Measurements from ENCODE around the gene NOS1.
"Not testable (repeated sequence)": the region's sequence is repeated elsewhere in the genome, so short reads cannot be mapped to it uniquely, and the experiment has no call there.

NOS1 gene

DNA sequence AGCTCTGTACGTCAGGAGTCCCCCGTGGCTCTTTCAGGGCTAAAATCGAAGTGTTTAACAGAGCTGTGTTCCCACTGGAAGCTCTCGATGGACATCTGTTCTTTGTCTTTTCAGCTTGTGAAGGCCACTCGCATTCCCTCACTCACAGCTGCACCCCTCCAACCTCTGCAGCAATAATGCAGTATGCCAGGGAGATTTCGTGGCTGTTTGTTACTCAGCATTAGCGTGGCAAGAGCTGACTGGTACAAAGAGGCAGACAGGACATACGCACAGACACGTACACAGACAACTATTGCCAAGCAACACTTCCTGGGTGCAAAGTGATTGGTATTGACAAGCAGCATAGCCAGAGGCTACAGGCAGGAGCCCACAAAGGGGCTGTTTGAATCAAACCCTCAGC, 159.4 kb downstream of the NOS1 start:
- DNase-seq = no peak

DNA sequence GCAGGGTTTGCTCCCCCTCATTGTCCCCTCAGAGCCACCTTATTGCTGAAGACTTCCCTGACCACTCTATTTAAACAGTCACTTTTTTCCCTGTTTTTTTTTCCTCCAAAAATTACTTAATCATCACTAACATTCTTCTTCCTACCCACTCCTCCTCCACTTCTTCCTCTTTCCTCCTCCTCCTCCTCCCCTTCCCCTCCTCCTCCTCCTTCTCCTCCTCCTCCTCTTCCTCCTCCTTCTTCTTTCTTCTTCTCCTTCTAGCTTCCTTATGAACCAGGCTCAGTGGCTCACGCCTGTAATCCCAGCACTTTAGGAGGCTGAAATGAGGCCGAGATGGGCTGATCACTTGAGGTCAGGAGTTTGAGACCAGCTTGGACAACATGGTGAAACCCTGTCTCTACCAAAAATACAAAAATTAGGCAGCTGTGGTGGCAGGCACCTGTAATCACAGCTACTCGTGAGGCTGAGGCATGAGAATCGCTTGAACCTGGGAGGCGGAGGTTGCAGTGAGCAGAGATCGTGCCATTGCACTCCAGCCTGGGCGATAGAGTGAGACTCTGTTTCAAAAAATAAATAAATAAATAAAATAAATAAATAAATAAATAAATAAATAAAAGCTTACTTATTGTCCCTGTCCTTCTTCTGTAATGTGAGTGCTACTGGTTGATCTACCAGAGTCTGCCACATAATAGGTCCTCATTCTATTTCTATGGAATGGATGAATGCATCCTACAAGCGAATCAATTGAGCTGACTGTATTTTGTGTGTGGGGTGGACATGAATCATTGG, 161.3 kb downstream of the NOS1 start:
- not testable (repeated sequence) for DNase-seq

DNA sequence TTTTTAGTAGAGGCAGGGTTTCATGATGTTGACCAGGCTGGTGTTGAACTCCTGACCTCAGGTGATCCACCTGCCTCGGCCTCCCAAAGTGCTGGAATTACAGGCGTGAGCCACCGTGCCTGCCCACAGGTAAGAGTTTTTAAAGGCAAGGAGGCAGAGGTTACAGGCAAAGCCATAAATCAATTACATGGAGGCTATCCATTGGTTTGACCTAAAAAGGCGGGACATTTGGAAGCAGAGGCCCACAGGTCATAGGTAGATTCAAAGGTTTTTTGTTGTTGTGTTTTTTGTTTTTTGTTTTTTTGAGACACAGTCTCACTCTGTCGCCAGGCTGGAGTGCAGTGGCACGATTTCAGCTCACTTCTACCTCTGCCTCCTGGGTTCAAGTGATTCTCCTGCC, 165.1 kb downstream of the NOS1 start:
- DNase-seq = not testable (repeated sequence)

DNA sequence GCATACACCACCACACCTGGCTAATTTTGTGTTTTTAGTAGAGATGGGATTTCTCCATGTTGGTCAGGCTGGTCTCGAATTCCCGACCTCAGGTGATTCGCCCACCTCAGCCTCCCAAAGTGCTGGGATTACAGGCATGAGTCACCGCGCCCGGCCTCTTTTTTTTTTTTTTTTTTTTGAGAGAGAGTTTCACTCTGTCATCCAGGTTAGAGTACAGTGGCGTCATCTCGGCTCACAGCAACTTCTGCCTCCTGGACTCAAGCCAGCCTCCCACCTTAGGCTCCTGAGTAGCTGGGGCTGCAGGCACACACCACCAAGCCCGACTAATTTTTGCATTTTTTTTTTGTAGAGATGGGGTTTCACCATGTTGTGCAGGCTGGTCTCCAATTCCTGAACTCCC, 166.4 kb downstream of the NOS1 start:
- not testable (repeated sequence) for DNase-seq

DNA sequence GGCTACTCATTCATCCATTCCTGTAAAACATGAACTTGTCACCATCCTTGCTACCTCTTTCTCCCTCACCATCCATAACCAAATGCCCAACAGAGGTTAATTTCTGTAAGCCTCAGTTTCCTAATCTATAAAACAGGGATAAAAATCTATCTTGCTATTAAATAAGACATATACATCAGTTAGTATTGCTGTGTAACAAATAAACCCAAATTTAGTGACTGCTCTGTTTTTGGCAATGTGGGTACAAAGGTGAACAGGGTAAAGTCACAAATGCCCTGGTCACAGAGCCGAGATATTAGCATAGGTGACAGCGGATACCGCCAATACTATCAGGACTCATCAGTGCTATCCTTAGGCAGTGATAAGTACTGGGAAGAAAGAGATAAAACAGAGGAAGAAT, 167.5 kb downstream of the NOS1 start:
- DNase-seq = no peak

DNA sequence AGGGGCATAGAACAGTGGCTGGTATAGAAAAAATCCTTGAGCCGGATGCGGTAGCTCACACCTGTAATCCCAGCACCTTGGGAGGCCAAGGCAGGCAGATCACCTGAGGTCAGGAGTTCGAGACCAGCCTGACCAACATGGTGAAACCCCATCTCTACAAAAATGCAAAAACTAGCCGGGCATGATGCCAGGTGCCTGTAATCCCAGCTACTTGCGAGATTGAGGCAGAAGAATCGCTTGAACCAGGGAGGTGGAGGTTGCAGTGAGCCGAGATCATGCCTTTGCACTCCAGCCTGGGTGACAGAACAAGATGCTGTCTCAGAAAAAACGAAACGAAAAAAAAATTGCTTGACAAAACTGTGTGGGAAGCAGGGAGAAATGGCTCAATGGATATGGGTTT, 168.8 kb downstream of the NOS1 start:
- DNase-seq = not testable (repeated sequence)

DNA sequence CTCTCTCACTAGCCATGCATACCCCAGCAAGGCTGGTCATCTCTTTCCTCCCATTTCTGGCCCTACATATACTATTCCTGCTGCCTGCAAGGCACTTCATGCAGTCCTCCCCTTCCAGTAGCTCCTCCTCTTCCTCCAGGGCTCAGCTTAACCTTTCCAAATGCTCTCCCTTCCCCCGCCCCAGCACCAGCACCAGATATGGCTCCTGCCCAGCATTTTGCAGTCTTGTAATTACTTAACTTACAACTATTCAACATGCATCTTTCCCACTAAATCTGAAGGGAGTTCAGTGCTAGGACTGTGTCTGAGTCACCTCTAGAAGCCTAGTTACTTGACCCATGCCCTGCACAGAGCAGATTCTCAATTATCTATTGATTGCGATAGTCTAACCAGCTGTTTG, 169.4 kb downstream of the NOS1 start:
- no peak for DNase-seq

DNA sequence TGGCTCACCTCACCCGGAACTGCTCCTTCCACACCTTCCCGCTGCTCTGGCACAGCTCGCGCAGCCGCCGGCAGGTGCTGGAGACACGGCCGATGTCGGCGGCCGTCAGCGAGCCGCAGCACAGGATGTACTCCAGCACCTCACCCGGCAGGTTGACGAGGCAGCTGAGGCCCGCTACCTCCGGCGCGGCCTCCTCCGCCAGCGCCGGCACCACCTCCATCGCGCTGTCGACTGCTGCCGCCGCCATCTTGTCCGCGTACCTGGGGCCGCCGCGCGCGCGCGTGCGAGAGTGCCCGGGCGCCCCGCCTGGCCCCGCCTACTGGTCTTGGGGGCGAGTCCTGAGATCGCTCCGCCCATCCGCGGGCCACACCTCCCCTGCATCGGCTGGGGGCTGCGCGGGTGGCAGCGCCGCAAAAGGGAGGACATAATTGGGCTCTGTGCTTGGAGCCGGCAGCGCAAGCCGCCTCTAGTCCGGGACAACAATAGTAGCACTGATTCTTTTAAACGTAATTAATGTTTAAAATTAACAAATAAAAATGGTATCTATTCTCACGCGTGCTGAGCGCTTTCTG, 171.1 kb downstream of the NOS1 start, which contains the start of gene FBXO21:
FBXO21 (minus strand) TSS at position 261 of the 572 bp plus-strand sequence; CDS start at position 247, 14 bp downstream.
- peak; percentile 94 for DNase-seq

DNA sequence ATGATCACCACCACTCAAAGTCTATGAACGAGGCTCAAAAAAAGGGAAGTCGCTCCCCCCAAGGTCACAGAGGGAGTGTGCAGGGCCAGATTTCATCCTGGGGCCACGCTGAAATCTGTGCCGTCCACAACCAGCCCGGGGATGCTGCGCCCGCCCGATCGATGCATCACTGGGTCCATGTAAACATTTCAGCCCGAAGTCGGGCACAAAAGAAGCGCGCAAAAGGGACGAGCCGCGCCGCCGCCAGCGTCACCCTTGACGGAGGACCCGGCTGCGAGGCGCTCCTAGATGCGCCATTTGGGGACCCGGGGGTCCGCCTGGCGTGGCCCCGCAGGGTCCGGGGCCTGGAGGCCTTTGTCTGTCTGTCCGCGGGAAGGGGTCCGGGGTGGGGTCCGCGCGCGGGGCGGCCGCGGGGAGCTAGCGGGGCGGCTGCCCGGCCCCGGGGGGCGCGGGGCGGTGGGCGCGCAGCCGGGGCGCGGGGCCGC, 171.7 kb downstream of the NOS1 start:
- DNase-seq = peak; percentile 35

DNA sequence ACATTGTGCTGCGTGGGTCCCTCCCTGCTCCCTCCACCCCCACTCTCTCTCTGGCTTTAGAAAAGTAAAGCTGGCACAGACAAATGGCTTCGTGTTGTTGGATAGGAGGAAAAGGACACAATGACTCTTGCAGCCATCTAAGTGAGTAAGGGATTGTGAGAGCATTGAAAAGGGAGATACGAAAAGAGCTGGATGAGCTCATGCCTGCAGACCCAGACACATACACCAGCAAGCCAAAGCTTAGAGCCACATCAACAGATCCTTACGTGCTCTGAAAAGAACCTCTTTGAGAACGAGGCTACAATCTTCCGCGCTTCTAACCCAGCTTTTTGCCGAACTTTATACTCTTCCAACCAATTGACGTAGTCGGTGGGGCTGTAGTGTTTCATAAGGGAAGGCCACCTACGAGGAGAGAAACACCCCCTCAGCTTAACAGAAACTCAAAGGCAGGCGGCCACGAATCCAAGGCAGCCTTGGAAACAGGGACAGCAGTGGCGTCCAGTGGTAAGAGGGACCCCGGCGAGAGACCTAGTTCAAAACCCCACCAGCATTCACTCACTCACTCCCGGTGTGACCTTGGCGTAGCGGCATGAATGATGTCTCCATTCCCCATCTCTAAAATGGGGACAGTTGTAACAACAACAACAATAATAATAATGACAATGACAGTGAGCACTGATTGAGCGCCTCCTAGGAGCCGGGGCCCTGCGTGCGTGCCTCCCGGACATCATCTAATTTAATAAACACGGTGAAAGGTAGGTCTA, 172.3 kb downstream of the NOS1 start:
- DNase-seq = no peak

DNA sequence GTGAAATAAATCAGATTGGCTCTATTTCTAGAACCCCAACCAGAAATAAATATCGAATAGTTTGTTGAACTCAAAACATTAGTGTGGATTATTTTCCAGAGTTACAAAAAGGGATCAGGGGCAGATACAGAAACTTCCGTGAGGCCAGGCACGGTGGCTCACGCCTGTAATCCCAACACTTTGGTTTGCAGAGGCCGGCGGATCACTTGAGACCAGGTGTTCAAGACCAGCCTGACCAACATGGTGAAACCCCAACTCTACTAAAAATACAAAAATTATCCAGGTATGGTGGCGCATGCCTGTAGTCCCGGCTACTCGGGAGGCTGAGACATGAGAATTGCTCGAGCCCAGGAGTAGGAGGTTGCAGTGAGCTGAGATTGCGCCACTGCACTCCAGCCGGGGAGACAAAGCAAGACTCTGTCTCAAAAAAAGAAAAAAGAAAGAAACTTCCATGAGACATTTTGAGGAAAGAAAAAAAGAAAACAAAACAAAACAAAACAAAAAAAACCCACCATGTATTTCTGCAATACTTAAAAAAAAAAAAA, 173.2 kb downstream of the NOS1 start:
- no peak for DNase-seq

DNA sequence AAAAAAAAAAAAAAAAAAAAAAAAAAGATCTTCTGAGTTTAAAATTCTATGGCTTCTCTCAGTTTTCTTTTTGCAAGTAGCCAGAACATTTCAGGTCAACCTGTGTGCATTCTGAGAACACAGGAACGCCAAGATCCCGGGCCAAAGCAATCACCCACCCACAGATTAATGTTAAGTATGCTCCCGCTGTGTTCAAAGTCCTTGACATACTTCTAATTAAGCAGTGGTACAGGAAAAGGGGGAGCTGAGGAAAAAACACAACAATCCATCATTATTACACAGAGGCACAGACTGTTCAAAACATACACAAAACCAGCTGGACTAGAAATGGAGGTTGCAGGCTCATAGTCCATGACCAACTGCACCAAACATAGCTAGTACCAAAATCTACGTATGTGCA, 174.0 kb downstream of the NOS1 start:
- no peak for DNase-seq

DNA sequence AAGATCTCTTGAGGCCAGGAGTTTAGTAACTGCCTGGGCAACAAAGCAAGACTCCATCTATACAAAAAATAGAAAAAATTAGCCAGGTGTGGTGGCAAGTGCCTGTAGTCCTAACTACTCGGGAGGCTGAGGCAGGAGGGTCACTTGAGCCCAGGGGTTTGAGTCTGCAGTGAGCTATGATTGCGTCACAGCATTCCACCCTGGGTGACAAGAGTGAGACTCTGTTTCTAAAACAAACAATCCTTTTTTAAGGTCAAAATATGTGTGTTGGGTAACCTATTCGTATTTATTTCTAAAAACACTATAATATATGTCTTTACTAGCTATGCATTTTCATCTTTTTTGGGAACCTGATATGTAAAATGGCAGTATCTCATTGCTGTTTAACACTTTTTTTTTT, 178.6 kb downstream of the NOS1 start:
- DNase-seq = no peak

DNA sequence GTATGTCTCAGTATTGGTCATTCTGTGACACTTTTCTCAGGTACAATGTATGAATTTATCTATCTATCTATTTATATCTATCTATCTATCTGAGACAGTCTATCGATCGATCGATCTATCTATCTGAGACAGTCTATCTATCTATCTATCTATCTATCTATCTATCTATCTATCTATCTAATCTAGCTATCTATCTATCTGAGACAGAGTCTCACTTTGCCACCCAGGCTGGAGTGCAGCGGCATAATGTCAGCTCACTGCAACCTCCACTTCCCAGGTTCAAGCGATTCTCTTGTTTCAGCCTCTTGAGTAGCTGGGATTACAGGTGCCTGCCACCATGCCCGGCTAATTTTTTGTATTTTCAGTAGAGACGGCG, 180.0 kb downstream of the NOS1 start:
- not testable (repeated sequence) for DNase-seq

DNA sequence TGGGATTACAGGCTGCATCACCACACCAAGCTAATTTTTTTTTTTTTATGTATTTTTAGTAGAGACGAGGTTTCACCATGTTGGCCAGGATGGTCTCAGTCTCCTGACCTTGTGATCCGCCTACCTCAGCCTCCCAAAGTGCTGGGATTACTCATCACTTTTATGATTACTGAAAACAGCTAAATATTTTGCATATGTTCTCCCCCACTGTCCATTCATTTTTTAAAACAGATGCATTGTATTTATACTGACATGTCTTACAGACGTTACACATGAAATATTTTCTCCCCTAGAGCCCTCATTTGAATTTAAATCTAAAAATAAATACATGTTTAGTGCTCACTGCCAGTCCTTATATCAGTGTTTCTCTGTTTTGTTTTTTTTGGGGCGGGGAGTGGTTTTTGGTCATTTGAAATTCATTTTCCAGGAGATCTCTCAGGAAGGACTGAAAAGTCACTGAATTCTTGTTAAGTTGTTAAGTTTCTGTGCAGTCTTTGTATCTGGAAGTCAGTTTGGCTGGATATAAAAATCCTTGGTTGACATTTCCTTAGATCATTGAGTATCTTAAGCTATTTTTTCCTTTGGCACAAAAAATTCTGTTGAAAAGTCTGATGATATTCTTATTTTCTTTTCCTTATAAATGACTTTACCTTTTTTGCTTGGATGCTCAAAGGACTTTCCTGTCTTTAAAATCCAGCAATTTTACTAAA, 180.5 kb downstream of the NOS1 start:
- no peak for DNase-seq

DNA sequence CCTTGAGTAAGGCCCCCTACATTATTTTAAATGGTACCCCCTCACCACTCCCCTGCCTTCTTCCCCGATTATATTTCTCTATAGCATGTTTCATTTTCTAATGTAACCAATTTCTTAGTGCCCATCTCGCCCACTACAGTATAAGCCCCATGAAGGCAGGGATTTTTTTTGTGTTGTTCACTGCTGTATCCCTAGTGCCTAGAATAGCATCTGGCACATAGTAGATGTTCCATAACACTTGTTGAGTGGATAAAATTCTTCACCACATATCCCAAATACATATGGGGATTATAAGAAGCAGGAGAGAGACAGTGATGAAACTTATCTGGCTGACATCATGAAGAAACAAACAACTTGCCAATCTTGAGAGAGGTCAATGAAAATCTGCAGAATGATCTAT, 182.7 kb downstream of the NOS1 start:
- DNase-seq = no peak

DNA sequence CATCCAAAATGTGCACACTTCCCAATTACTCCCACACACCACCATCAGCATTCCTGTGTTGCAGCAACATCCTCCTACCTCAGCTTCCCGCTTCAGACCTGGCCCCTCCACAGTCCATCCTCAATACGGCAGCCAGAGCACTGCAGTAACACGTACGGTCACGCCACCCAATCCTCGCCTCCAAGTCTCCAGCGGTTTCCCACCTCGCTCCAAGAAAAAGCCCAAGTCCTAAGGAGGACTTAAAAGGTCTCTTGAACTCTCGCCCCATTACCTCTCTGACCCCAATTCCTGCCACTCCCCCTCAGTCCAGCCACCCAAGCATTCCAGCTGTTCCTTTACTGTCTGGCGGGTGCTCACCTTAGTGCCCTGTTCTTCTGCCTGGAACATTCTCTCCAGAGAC, 183.1 kb downstream of the NOS1 start:
- no peak for DNase-seq

DNA sequence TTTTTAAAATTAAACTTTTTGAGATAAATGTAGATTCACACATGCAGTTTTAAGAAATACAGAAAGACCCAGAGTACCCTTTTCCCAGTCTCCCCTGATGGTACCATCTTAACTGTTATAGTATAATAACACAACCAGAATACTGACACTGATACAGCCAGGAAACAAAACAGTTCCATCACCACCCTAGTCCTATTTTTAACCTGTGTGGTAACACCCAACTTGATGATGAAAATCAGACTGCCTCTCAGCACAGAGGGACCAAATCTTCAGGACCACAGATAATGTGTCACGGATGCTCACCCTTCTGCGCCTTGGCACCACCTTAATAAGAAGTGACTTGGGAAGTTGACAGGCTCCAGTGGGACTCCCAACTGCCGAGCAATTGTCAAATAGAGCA, 189.3 kb downstream of the NOS1 start:
- no peak for DNase-seq

DNA sequence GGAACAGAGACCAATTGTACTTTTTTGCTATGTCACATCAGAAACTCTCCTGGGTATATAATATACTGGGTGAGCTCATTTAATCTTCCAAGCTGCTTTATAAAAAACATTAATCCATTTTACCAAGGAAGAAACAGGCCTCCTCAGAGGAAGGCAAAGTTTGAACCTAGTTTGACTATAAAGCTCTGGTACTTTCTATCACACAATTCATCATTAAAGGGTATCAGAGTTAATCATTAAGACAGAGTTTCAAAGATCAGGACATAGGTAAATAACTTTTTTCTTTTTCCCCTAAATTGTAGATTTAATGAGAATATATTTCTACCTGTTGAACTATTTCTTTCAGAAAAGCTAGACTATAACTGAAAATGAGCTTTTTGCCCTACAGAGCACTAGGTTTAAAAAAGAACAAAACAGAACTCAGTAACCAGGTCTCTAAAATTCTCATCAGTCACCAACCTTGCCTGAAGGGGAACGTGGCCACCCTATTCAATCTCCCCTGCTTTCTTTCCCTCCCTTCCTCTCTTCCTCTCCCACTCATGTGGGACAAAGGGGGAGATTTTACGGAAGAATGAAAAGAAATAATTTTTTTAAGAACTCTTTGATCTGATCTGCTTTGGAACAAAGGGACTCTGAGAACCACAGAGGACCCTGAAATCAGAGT, 189.8 kb downstream of the NOS1 start:
- no peak for DNase-seq

DNA sequence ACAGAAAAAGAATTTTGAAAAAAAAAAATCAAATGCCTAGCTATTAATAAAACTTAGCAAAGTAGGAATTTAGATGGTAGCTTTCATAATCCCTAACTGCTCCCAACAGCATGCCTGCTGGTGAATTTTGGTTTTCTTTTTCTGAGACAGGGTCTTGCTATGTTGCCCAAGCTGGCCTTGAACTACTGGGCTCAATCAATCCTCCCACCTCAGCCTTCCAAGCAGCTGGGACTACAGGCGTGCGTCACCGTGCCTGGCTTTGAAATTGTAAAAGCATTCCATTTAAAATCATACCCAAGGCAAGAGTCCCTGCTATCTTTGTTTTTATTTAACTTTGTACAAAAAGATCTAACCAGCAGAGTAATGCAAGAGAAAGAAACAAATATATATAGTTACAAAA, 191.9 kb downstream of the NOS1 start:
- DNase-seq = no peak

DNA sequence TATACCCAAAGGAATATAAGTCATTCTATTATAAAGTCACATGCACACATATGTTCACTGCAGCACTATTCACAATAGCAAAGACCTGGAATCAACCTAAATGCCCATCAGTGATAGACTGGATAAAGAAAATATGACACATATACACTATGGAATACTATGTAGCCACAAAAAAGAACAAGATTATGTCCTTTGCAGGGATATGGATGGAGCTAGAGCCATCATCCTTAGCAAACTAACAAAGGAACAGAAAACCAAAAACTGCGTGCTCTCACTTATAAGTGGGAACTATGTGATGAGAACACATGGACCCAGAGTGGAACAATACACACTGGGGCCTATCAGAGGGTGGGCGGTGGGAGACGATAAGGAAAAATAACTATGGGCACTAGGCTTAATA, 192.4 kb downstream of the NOS1 start:
- DNase-seq = no peak

DNA sequence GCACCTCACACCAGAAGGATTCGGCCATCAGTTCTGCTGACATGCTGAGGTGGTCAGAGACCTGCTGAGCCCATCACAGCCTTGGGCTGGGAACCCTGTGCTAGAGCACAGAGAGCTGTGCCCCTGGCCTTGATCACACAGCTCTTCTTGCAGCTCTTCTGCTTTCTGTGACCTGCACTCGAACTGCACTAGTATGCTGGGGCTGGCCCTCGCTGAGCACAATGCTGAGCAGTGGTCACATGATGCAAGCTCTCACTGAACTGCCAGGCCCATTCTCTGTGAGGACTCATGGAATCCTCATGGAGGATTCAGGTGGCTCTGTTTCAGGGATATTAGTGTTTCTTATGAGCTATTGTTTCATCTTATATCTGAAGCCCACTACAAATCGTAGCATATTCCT, 193.7 kb downstream of the NOS1 start:
- DNase-seq = no peak
